Activated CD8-positive, alpha-beta memory T cell treated with anti-CD3 and anti-CD28 coated beads for 4 hours (primary cell): Measurements from ENCODE around the gene KBTBD7.
"Not testable (repeated sequence)": the region's sequence is repeated elsewhere in the genome, so short reads cannot be mapped to it uniquely, and the experiment has no call there.

Source experiments
- DNase-seq, 2 donors: peaks; one replicate each; pipeline ENCODE4 v3.0.0-alpha.2; 2020; ENCODE audit warnings: low read depth in 2 of 2

The KBTBD7 gene

GRCh38 chr13:41196620-41197019, 2.3 kb upstream of the KBTBD7 start:
- DNase-seq: no peak

- DNase-seq: no peak
Measured at GRCh38 chr13:41196011-41196410, 1.6 kb upstream of the KBTBD7 start.

- no peak for DNase-seq
Measured at GRCh38 chr13:41193469-41193868, 900 bp downstream of the KBTBD7 start.

GRCh38 chr13:41188584-41188983, 5.8 kb downstream of the KBTBD7 start:
- no peak for DNase-seq

GRCh38 chr13:41186481-41186880, 7.9 kb downstream of the KBTBD7 start:
- no peak for DNase-seq

GRCh38 chr13:41182231-41182630, 12.1 kb downstream of the KBTBD7 start:
- DNase-seq: no peak

- DNase-seq: no peak
Measured at GRCh38 chr13:41179593-41180250, 14.6 kb downstream of the KBTBD7 start.

- DNase-seq: no peak
Measured at GRCh38 chr13:41178040-41178439, 16.3 kb downstream of the KBTBD7 start.

- no peak for DNase-seq
Measured at GRCh38 chr13:41177616-41178015, 16.8 kb downstream of the KBTBD7 start.

- DNase-seq: not testable (repeated sequence)
Measured at GRCh38 chr13:41175576-41175975, 18.8 kb downstream of the KBTBD7 start.

- no peak for DNase-seq
Measured at GRCh38 chr13:41162151-41162550, 32.2 kb downstream of the KBTBD7 start.

GRCh38 chr13:41159174-41159573, 35.2 kb downstream of the KBTBD7 start:
- DNase-seq: no peak

- no peak for DNase-seq
Measured at GRCh38 chr13:41157048-41157717, 37.2 kb downstream of the KBTBD7 start.

GRCh38 chr13:41156620-41157019, 37.7 kb downstream of the KBTBD7 start:
- no peak for DNase-seq

- DNase-seq: no peak
Measured at GRCh38 chr13:41154042-41154441, 40.3 kb downstream of the KBTBD7 start.

GRCh38 chr13:41152005-41152404, 42.4 kb downstream of the KBTBD7 start:
- no peak for DNase-seq

GRCh38 chr13:41150058-41150457, 44.3 kb downstream of the KBTBD7 start:
- DNase-seq: no peak

GRCh38 chr13:41148419-41149283, 45.7 kb downstream of the KBTBD7 start:
- no peak for DNase-seq

GRCh38 chr13:41145136-41145908, 49.0 kb downstream of the KBTBD7 start:
- DNase-seq: no peak

- DNase-seq: no peak
Measured at GRCh38 chr13:41144576-41144975, 49.8 kb downstream of the KBTBD7 start.
